Suppressor macrophage treated with lipopolysaccharide for 4 hours (primary cell): ENCODE data around the gene TRAPPC6A.
A peak's percentile ranks its signal among the peaks of the same experiment; 100 is the strongest.

Source experiments
- DNase-seq: peaks from one replicate; pipeline ENCODE4 v3.0.0-alpha.2; 2020

The TRAPPC6A gene

GRCh38 chr19:45145270-45146189 lies 32.5 kb downstream of the TRAPPC6A start:
- DNase-seq, result no peak

GRCh38 chr19:45144431-45145269 lies 33.4 kb downstream of the TRAPPC6A start:
- DNase-seq, result no peak

- DNase-seq, result no peak
Observed at GRCh38 chr19:45142726-45143110, 35.3 kb downstream of the TRAPPC6A start.

- no peak for DNase-seq
Observed at GRCh38 chr19:45142016-45142725, 35.9 kb downstream of the TRAPPC6A start.

GRCh38 chr19:45141203-45141900 lies 36.7 kb downstream of the TRAPPC6A start:
- no peak for DNase-seq

GRCh38 chr19:45140533-45140932 lies 37.5 kb downstream of the TRAPPC6A start:
- no peak for DNase-seq

- DNase-seq, result no peak
Observed at GRCh38 chr19:45140144-45140503, 37.9 kb downstream of the TRAPPC6A start.

GRCh38 chr19:45139286-45140143 lies 38.5 kb downstream of the TRAPPC6A start:
- no peak for DNase-seq

- no peak for DNase-seq
Observed at GRCh38 chr19:45138303-45138751, 39.7 kb downstream of the TRAPPC6A start.

GRCh38 chr19:45137179-45137761 lies 40.8 kb downstream of the TRAPPC6A start:
- DNase-seq, result no peak

GRCh38 chr19:45136507-45137178 lies 41.4 kb downstream of the TRAPPC6A start:
- no peak for DNase-seq

- DNase-seq, result no peak
Observed at GRCh38 chr19:45135176-45135885, 42.7 kb downstream of the TRAPPC6A start.

- DNase-seq, result no peak
Observed at GRCh38 chr19:45133661-45134060, 44.4 kb downstream of the TRAPPC6A start.

GRCh38 chr19:45130888-45131615 lies 47.0 kb downstream of the TRAPPC6A start:
- no peak for DNase-seq

- DNase-seq, result no peak
Observed at GRCh38 chr19:45130236-45130635, 47.8 kb downstream of the TRAPPC6A start.

GRCh38 chr19:45128806-45129205 lies 49.2 kb downstream of the TRAPPC6A start:
- DNase-seq, result no peak

- DNase-seq, result no peak
Observed at GRCh38 chr19:45128146-45128545, 49.9 kb downstream of the TRAPPC6A start.

- no peak for DNase-seq
Observed at GRCh38 chr19:45126654-45127053, 51.4 kb downstream of the TRAPPC6A start.

- DNase-seq, result peak; percentile 72
Observed at GRCh38 chr19:45125975-45126493, 52.0 kb downstream of the TRAPPC6A start.
